A673 (cell line): ENCODE results near the gene SMAGP.

Experiments
- EZH2 ChIP-seq: fragments of 200-600 bp; sonication (generic); IDR thresholded peaks from 2 replicates; pipeline ENCODE4 v1.6.1; 2017; ENCODE audit warnings: borderline replicate concordance, low read depth, mild to moderate bottlenecking, mixed read lengths, antibody characterized with exemption, low read length; ENCODE audit not compliant: poor library complexity, severe bottlenecking
- TF ChIP-seq, protein P1 (sequence below): fragments of 300-800, 200-600 bp; sonication (generic); conservative IDR thresholded peaks from 2 replicates; pipeline ENCODE4 v1.5.1; 2017; ENCODE audit warnings: low read depth, mild to moderate bottlenecking, antibody characterized with exemption, low read length, moderate library complexity, mixed read lengths

GRCh38 chr12:51270951-51271518, 820 bp upstream of the SMAGP start:
- TF ChIP-seq EZH2 = no peak
- TF ChIP-seq, protein P1, sequence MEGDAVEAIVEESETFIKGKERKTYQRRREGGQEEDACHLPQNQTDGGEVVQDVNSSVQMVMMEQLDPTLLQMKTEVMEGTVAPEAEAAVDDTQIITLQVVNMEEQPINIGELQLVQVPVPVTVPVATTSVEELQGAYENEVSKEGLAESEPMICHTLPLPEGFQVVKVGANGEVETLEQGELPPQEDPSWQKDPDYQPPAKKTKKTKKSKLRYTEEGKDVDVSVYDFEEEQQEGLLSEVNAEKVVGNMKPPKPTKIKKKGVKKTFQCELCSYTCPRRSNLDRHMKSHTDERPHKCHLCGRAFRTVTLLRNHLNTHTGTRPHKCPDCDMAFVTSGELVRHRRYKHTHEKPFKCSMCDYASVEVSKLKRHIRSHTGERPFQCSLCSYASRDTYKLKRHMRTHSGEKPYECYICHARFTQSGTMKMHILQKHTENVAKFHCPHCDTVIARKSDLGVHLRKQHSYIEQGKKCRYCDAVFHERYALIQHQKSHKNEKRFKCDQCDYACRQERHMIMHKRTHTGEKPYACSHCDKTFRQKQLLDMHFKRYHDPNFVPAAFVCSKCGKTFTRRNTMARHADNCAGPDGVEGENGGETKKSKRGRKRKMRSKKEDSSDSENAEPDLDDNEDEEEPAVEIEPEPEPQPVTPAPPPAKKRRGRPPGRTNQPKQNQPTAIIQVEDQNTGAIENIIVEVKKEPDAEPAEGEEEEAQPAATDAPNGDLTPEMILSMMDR = no peak
